C4-2B (cell line): ENCODE measurements around the gene RNF212B.
"Not testable (repeated sequence)": the region's sequence is repeated elsewhere in the genome, so short reads cannot be mapped to it uniquely, and the experiment has no call there.

Experiments used
- H3K27ac ChIP-seq: fragments of 450-650 bp; 2 replicates; pipeline ENCODE4 v1.5.1; 2017
- CTCF ChIP-seq: fragments of 450-650 bp; conservative IDR thresholded peaks from 2 replicates; pipeline ENCODE4 v1.5.1; 2017; ENCODE audit warnings: mild to moderate bottlenecking
- ZFX ChIP-seq: fragments of 450-650 bp; IDR thresholded peaks from 2 replicates; pipeline ENCODE4 v1.6.1; 2017

Gene RNF212B

GRCh38 chr14:23208324-23208723 lies 29.4 kb upstream of the RNF212B start:
- TF ChIP-seq CTCF (no peak), ZFX (no peak)
- no peak overlapping the region for H3K27ac ChIP-seq

GRCh38 chr14:23209651-23210423 lies 27.9 kb upstream of the RNF212B start:
- H3K27ac ChIP-seq, result no peak overlapping the region
- TF ChIP-seq CTCF (no peak), ZFX (no peak)

GRCh38 chr14:23215421-23215820 lies 22.3 kb upstream of the RNF212B start:
- H3K27ac ChIP-seq, result no peak overlapping the region

GRCh38 chr14:23217032-23218020 lies 20.4 kb upstream of the RNF212B start:
- H3K27ac ChIP-seq, result no peak overlapping the region
- TF ChIP-seq ZFX (no peak), CTCF (no peak)

More at GRCh38 chr14:23215421-23215820, 22.3 kb upstream of the RNF212B start:
- TF ChIP-seq CTCF, result no peak
- no peak for TF ChIP-seq ZFX

- no peak overlapping the region for H3K27ac ChIP-seq
- no peak for TF ChIP-seq ZFX
- TF ChIP-seq CTCF, result no peak
Observed at GRCh38 chr14:23219075-23219474, 18.7 kb upstream of the RNF212B start.

- not testable (repeated sequence) for H3K27ac ChIP-seq
Observed at GRCh38 chr14:23224958-23225357, 12.8 kb upstream of the RNF212B start.

- H3K27ac ChIP-seq, result no peak overlapping the region
- TF ChIP-seq CTCF, result no peak
- TF ChIP-seq ZFX, result no peak
Observed at GRCh38 chr14:23227566-23227965, 10.2 kb upstream of the RNF212B start.
